IMR-90 (cell line): ENCODE measurements around the gene ANKRD18B. TPM values are rescaled to one million over a fixed set of nuclear protein-coding genes. Genes with fewer than 3 reads are reported as not detected.
"Not testable (repeated sequence)": the region's sequence is repeated elsewhere in the genome, so short reads cannot be mapped to it uniquely, and the experiment has no call there.

Experiments
- ATAC-seq: fragments of 200-7000 bp; cut with Tn5 transposase; 2 replicates; pipeline ENCODE4 v1.9.1; 2020; ENCODE audit warnings: low read depth, mild to moderate bottlenecking, moderate library complexity
- BruUV-seq: library from RNA; stranded (reverse); fragments of 400-500 nt; replicated peaks from 2 replicates; lab custom pipeline; 2021; lab: Mats Ljungman, UMichigan
- CTCF ChIA-PET: fragments of 300-600 bp; formaldehyde crosslinking; extraction: SDS; loops from one replicate; lab custom pipeline; 2021; ENCODE audit warnings: antibody characterized with exemption; lab: Yijun Ruan, JAX
- POLR2A ChIA-PET: fragments of 300-600 bp; sonication (Branson Sonifier 250); formaldehyde crosslinking; loops from one replicate; lab custom pipeline; 2022; ENCODE audit warnings: antibody characterized with exemption; ENCODE audit not compliant: unreplicated experiment; lab: Charles Lee
- DNase-seq: peaks from one replicate; pipeline ENCODE4 v3.0.0; 2013
- H2AFZ ChIP-seq: replicated peaks from 2 replicates; pipeline ENCODE3; 2013; ENCODE audit warnings: low read length, mild to moderate bottlenecking; ENCODE audit not compliant: poor library complexity
- H2AK5ac ChIP-seq: 2 replicates; pipeline ENCODE4 v1.6.1; 2013; ENCODE audit warnings: low read depth, low read length, inconsistent platforms
- H2AK9ac ChIP-seq: replicated peaks from 2 replicates; pipeline ENCODE3; 2013; ENCODE audit warnings: mild to moderate bottlenecking, low read depth, low read length, moderate library complexity; ENCODE audit not compliant: poor library complexity
- H2BK120ac ChIP-seq: 2 replicates; pipeline ENCODE4 v1.6.1; 2013; ENCODE audit warnings: low read depth, low read length, inconsistent platforms
- H2BK15ac ChIP-seq: 3 replicates; pipeline ENCODE4 v1.6.1; 2013; ENCODE audit warnings: low read depth, low read length, inconsistent platforms
- H2BK20ac ChIP-seq: 2 replicates; pipeline ENCODE4 v1.6.1; 2013; ENCODE audit warnings: low read depth, mild to moderate bottlenecking, inconsistent platforms, low read length, moderate library complexity
- H2BK5ac ChIP-seq: 2 replicates; pipeline ENCODE4 v1.6.1; 2013; ENCODE audit warnings: mild to moderate bottlenecking, low read depth, low read length, inconsistent platforms; ENCODE audit not compliant: poor library complexity, severe bottlenecking
- H3K14ac ChIP-seq: replicated peaks from 2 replicates; pipeline ENCODE4 v1.6.1; 2013; ENCODE audit warnings: low read depth, low read length, inconsistent platforms
- H3K18ac ChIP-seq: 2 replicates; pipeline ENCODE4 v1.6.1; 2013; ENCODE audit warnings: low read depth, low read length, control low read depth
- H3K23ac ChIP-seq: 2 replicates; pipeline ENCODE4 v1.6.1; 2013; ENCODE audit warnings: low read depth, low read length, inconsistent platforms
- H3K27ac ChIP-seq: 2 replicates; pipeline ENCODE4 v1.5.1; 2013; ENCODE audit warnings: mild to moderate bottlenecking, control low read depth, low read length; ENCODE audit not compliant: insufficient read depth
- H3K27me3 ChIP-seq: 2 replicates; pipeline ENCODE4 v1.6.1; 2013; ENCODE audit warnings: low read length; ENCODE audit not compliant: control insufficient read depth, insufficient read depth
- H3K36me3 ChIP-seq: 2 replicates; pipeline ENCODE4 v1.6.1; 2013; ENCODE audit warnings: low read length, mixed read lengths; ENCODE audit not compliant: control insufficient read depth, insufficient read depth
- H3K4ac ChIP-seq: 2 replicates; pipeline ENCODE4 v1.6.1; 2013; ENCODE audit warnings: low read depth, low read length, inconsistent platforms
- H3K4me1 ChIP-seq: 2 replicates; pipeline ENCODE4 v1.6.1; 2013; ENCODE audit warnings: low read length, mixed read lengths; ENCODE audit not compliant: control insufficient read depth, insufficient read depth
- H3K4me2 ChIP-seq: 2 replicates; pipeline ENCODE4 v1.6.1; 2013; ENCODE audit warnings: low read depth, mild to moderate bottlenecking, control low read depth, low read length, moderate library complexity
- H3K4me3 ChIP-seq: 2 replicates; pipeline ENCODE4 v1.5.1; 2013; ENCODE audit warnings: low read depth, mild to moderate bottlenecking, control low read depth, low read length, moderate library complexity; ENCODE audit not compliant: insufficient read depth
- H3K56ac ChIP-seq: 2 replicates; pipeline ENCODE4 v1.6.1; 2013; ENCODE audit warnings: low read length, inconsistent platforms; ENCODE audit not compliant: insufficient read depth; ENCODE audit errors: extremely low read depth
- H3K79me1 ChIP-seq, 2 experiments: 2 replicates each; pipeline ENCODE4 v1.6.1; 2013; ENCODE audit warnings: low read length in 2 of 2, inconsistent platforms in 1 of 2, low read depth in 1 of 2
- H3K9ac ChIP-seq: 2 replicates; pipeline ENCODE4 v1.6.1; 2013; ENCODE audit warnings: low read depth, low read length, control low read depth
- H3K9me1 ChIP-seq: 2 replicates; pipeline ENCODE4 v1.6.1; 2013; ENCODE audit warnings: low read length, inconsistent platforms; ENCODE audit not compliant: insufficient read depth
- H3K9me3 ChIP-seq: 2 replicates; pipeline ENCODE4 v1.6.1; 2013; ENCODE audit warnings: low read length; ENCODE audit not compliant: control insufficient read depth, insufficient read depth
- H4K20me1 ChIP-seq: 2 replicates; pipeline ENCODE4 v1.6.1; 2013; ENCODE audit warnings: low read length, inconsistent platforms; ENCODE audit not compliant: insufficient read depth
- H4K5ac ChIP-seq: 2 replicates; pipeline ENCODE4 v1.6.1; 2013; ENCODE audit warnings: mild to moderate bottlenecking, low read depth, low read length, control low read depth
- H4K8ac ChIP-seq, 2 experiments: 2 replicates each; pipeline ENCODE4 v1.6.1; 2013; ENCODE audit warnings: low read depth in 2 of 2, low read length in 2 of 2, control low read depth in 1 of 2, inconsistent platforms in 1 of 2
- H4K91ac ChIP-seq: 2 replicates; pipeline ENCODE4 v1.6.1; 2013; ENCODE audit warnings: low read depth, low read length, inconsistent platforms; ENCODE audit not compliant: insufficient read depth
- WGBS, 2 experiments: methylation state at CpG; one replicate each; pipeline versions ENCODE4 v1.1.5 to v1.1.7; 2013; ENCODE audit warnings: missing lambda C conversion rate in 2 of 2; ENCODE audit not compliant: insufficient read length in 1 of 2; ENCODE audit errors: extremely low coverage in 2 of 2; 5-methylcytosine and 5-hydroxymethylcytosine counted together
- dilution Hi-C: fragments of 300-500 bp; cut with HindIII; formaldehyde crosslinking; loops from one replicate; pipeline ENCODE4 v1.14.3; 2018; ENCODE audit warnings: low sequenced_read_pairs; ENCODE audit not compliant: unreplicated experiment
- in situ Hi-C: fragments of 300-500 bp; cut with MboI; formaldehyde crosslinking; loops from 3 replicates; pipeline ENCODE4 v1.14.3; 2019; ENCODE audit warnings: low sequenced_read_pairs, inconsistent platforms, mixed read lengths
- intact Hi-C: fragments of 100-400 bp; cut with micrococcal nuclease; formaldehyde crosslinking; loops from 2 replicates; pipeline ENCODE4 v1.10.0; 2022
- polyA plus RNA-seq, 3 experiments: library from polyadenylated mRNA; depleted of rRNA; stranded (reverse); fragments of >200 nt; gene quantifications; 2 replicates each; pipeline ENCODE4 v1.2.3, GENCODE V29; 2012; ENCODE audit warnings: low replicate concordance in 1 of 3
- total RNA-seq: library from RNA; depleted of rRNA; stranded (reverse); fragments of >200 nt; gene quantifications from 2 replicates; pipeline ENCODE4 v1.2.3, GENCODE V29; 2012

ANKRD18B gene
- total and polyA plus RNA-seq, 2 of the 4 experiments (the other 2 are of a cell fraction): 7.1 to 13.4 TPM

DNA sequence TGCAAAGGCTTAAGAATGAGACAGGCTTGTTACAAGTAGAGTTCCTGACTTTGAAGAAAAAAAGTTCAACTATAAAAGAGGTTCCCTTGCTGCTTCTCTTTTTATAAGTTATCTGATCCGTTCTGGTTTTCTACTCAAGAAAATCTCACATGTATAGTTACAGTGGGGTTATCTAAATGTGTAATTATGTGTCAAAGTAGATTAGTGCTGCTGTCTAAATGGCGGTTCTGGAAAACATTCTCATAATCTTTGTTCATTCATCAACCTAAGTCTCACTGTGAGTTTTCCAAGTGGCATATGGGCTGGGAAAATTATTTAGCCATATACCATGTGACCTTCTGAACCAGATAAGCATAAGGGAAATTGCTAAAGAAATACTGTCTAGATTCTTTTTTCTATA, 21.7 kb downstream of the ANKRD18B start:
- in situ Hi-C loops, intact Hi-C loops, DNase-seq: not testable (repeated sequence)

DNA sequence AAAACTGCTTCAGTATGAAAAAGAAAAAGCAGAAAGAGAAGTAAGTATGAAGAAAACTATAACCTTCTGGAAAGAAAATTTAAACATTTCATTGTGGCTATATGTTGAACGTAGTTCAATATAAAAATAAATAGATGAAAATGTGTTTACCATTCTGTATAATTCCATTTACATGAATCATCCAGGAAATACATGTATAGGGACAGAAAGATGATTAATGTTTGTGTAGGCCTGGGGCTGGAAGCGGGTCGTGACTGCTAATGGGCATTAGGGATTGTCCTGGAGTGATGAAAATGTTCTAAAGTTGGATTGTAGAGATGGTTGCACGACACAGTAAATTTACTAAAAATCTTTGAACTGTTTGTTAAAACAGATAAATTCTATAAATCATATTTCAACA, 24.8 kb downstream of the ANKRD18B start:
- DNase-seq: peak; percentile 19
- H3K27ac ChIP-seq, H2AFZ ChIP-seq, CTCF ChIA-PET, H3K56ac ChIP-seq, H3K4me2 ChIP-seq, H2BK20ac ChIP-seq, BruUV-seq, H2AK5ac ChIP-seq, H4K8ac ChIP-seq, H3K79me1 ChIP-seq, H3K36me3 ChIP-seq, H3K23ac ChIP-seq, H3K4me3 ChIP-seq, H3K14ac ChIP-seq, H2BK15ac ChIP-seq, POLR2A ChIA-PET, H3K9me3 ChIP-seq, H2BK120ac ChIP-seq, in situ Hi-C loops, intact Hi-C loops, H3K4ac ChIP-seq, H3K9ac ChIP-seq, H4K5ac ChIP-seq, H2AK9ac ChIP-seq, H4K20me1 ChIP-seq, H3K18ac ChIP-seq, H3K9me1 ChIP-seq, H4K91ac ChIP-seq, dilution Hi-C loops, H3K4me1 ChIP-seq, H3K27me3 ChIP-seq: not testable (repeated sequence)
- no CpG with 5 or more reads among the region's 4 CpGs for WGBS, 2 experiments
- peak overlapping the region; percentile 85 for H2BK5ac ChIP-seq
- peak; percentile 31; the same call in 1 of the 2 replicates for ATAC-seq

More for the DNA sequence above, 21.7 kb downstream of the ANKRD18B start:
- H2BK15ac ChIP-seq, H3K79me1 ChIP-seq, H4K20me1 ChIP-seq, H2BK20ac ChIP-seq, H2BK120ac ChIP-seq, H3K4me1 ChIP-seq, ATAC-seq, H3K4ac ChIP-seq, H3K36me3 ChIP-seq, H2AFZ ChIP-seq, H2AK5ac ChIP-seq, H3K56ac ChIP-seq, H4K5ac ChIP-seq, H4K8ac ChIP-seq, H3K18ac ChIP-seq, H3K4me3 ChIP-seq, H3K9me3 ChIP-seq, H3K27me3 ChIP-seq, POLR2A ChIA-PET, CTCF ChIA-PET, H3K23ac ChIP-seq, H3K9me1 ChIP-seq, H4K91ac ChIP-seq, dilution Hi-C loops, BruUV-seq, H2AK9ac ChIP-seq, H3K9ac ChIP-seq, H3K14ac ChIP-seq, H3K4me2 ChIP-seq, H3K27ac ChIP-seq: not testable (repeated sequence)
- H2BK5ac ChIP-seq: peak overlapping the region; percentile 45
- WGBS, 2 experiments: no CpG with 5 or more reads among the region's 2 CpGs
